ENCODE measurements around the gene ARHGAP27. TPM values are rescaled to one million over a fixed set of nuclear protein-coding genes. Genes with fewer than 3 reads are reported as not detected.

The ARHGAP27 gene
- total RNA-seq, 1 donor from 2014 or later = 39.8 TPM

GRCh38 chr17:45384789-45385262, 47.8 kb downstream of the ARHGAP27 start:
- DNase-seq (ENCODE audit: low read depth) = no peak
- no peak overlapping the region for H3K4me3 ChIP-seq (ENCODE audit: low read depth, low read length)
- no peak for TF ChIP-seq CTCF (conservative IDR thresholded peaks at IDR 0.05; ENCODE audit: low read depth, low read length)

GRCh38 chr17:45384047-45384788, 48.5 kb downstream of the ARHGAP27 start:
- H3K4me3 ChIP-seq (ENCODE audit: low read depth, low read length) = no peak overlapping the region
- no peak for DNase-seq (ENCODE audit: low read depth)
- no peak for TF ChIP-seq CTCF (conservative IDR thresholded peaks at IDR 0.05; ENCODE audit: low read depth, low read length)

- H3K4me3 ChIP-seq (ENCODE audit: low read depth, low read length) = no peak overlapping the region
- no peak for TF ChIP-seq CTCF (conservative IDR thresholded peaks at IDR 0.05; ENCODE audit: low read depth, low read length)
- no peak for DNase-seq (ENCODE audit: low read depth)
Measured at GRCh38 chr17:45383003-45383402, 49.7 kb downstream of the ARHGAP27 start.

GRCh38 chr17:45382226-45382625, 50.4 kb downstream of the ARHGAP27 start:
- no peak for DNase-seq (ENCODE audit: low read depth)
- H3K4me3 ChIP-seq (ENCODE audit: low read depth, low read length) = no peak overlapping the region
- no peak for TF ChIP-seq CTCF (conservative IDR thresholded peaks at IDR 0.05; ENCODE audit: low read depth, low read length)

GRCh38 chr17:45380991-45381390, 51.7 kb downstream of the ARHGAP27 start:
- TF ChIP-seq CTCF (conservative IDR thresholded peaks at IDR 0.05; ENCODE audit: low read depth, low read length) = no peak
- no peak overlapping the region for H3K4me3 ChIP-seq (ENCODE audit: low read depth, low read length)
- DNase-seq (ENCODE audit: low read depth) = no peak

- no peak for TF ChIP-seq CTCF (conservative IDR thresholded peaks at IDR 0.05; ENCODE audit: low read depth, low read length)
Measured at GRCh38 chr17:45380046-45380765, 52.5 kb downstream of the ARHGAP27 start.

More at GRCh38 chr17:45380046-45380765, 52.5 kb downstream of the ARHGAP27 start:
- no peak for DNase-seq (ENCODE audit: low read depth)
- H3K4me3 ChIP-seq (ENCODE audit: low read depth, low read length) = no peak overlapping the region
